H9 (cell line): ENCODE data around the gene SH3RF3. TPM values are rescaled to one million over a fixed set of nuclear protein-coding genes. Genes with fewer than 3 reads are reported as not detected.

Source experiments
- DNase-seq: peaks from one replicate; pipeline ENCODE4 v3.0.0-alpha.2; 2017
- H2AFZ ChIP-seq: one replicate; pipeline ENCODE4 v1.6.1; 2013; ENCODE audit warnings: mild to moderate bottlenecking, low read length, control low read depth, moderate library complexity
- H2AK5ac ChIP-seq: 2 replicates; pipeline ENCODE4 v1.6.1; 2013; ENCODE audit warnings: low read length, control low read depth, mixed read lengths; ENCODE audit not compliant: insufficient read length
- H2BK120ac ChIP-seq: one replicate; pipeline ENCODE4 v1.6.1; 2013; ENCODE audit warnings: low read depth, mild to moderate bottlenecking, low read length, control low read depth, inconsistent platforms; ENCODE audit not compliant: poor library complexity, severe bottlenecking
- H2BK12ac ChIP-seq: 2 replicates; pipeline ENCODE4 v1.6.1; 2013; ENCODE audit warnings: low read length, control low read depth, mixed read lengths, low read depth; ENCODE audit not compliant: insufficient read length
- H2BK15ac ChIP-seq: 2 replicates; pipeline ENCODE4 v1.6.1; 2013; ENCODE audit warnings: low read depth, low read length, control low read depth
- H2BK20ac ChIP-seq: one replicate; pipeline ENCODE4 v1.6.1; 2013; ENCODE audit warnings: low read depth, mild to moderate bottlenecking, low read length, control low read depth, inconsistent platforms; ENCODE audit not compliant: poor library complexity, severe bottlenecking
- H2BK5ac ChIP-seq: 2 replicates; pipeline ENCODE4 v1.6.1; 2013; ENCODE audit warnings: low read length, control low read depth, mixed read lengths; ENCODE audit not compliant: insufficient read length
- H3K14ac ChIP-seq: 2 replicates; pipeline ENCODE4 v1.6.1; 2013; ENCODE audit warnings: low read length, control low read depth; ENCODE audit not compliant: insufficient read depth
- H3K18ac ChIP-seq: 2 replicates; pipeline ENCODE4 v1.6.1; 2013; ENCODE audit warnings: low read depth, mild to moderate bottlenecking, mixed read lengths, low read length, control low read depth; ENCODE audit not compliant: insufficient read length
- H3K23ac ChIP-seq: 2 replicates; pipeline ENCODE4 v1.6.1; 2013; ENCODE audit warnings: low read length, control low read depth, mixed read lengths, low read depth; ENCODE audit not compliant: insufficient read length
- H3K23me2 ChIP-seq: 2 replicates; pipeline ENCODE4 v1.6.1; 2013; ENCODE audit warnings: low read depth, mild to moderate bottlenecking, mixed read lengths, low read length, control low read depth; ENCODE audit not compliant: insufficient read length, poor library complexity, severe bottlenecking
- H3K27ac ChIP-seq: 2 replicates; pipeline ENCODE4 v1.5.1; 2013; ENCODE audit warnings: low read length, control low read depth, mixed read lengths, low read depth; ENCODE audit not compliant: insufficient read length
- H3K27me3 ChIP-seq: 2 replicates; pipeline ENCODE4 v1.6.1; 2013; ENCODE audit warnings: low read length, control low read depth, inconsistent platforms; ENCODE audit not compliant: insufficient read depth
- H3K4ac ChIP-seq: 2 replicates; pipeline ENCODE4 v1.6.1; 2013; ENCODE audit warnings: low read depth, mild to moderate bottlenecking, control low read depth, inconsistent platforms, low read length, moderate library complexity
- H3K4me1 ChIP-seq: 2 replicates; pipeline ENCODE4 v1.6.1; 2013; ENCODE audit warnings: low read length, control low read depth, inconsistent platforms; ENCODE audit not compliant: insufficient read depth
- H3K4me2 ChIP-seq: 2 replicates; pipeline ENCODE4 v1.6.1; 2013; ENCODE audit warnings: low read length, control low read depth, mixed read lengths; ENCODE audit not compliant: insufficient read length, insufficient read depth
- H3K56ac ChIP-seq: 2 replicates; pipeline ENCODE4 v1.6.1; 2013; ENCODE audit warnings: low read depth, mild to moderate bottlenecking, mixed read lengths, low read length, control low read depth; ENCODE audit not compliant: insufficient read length
- H3K79me1 ChIP-seq: 2 replicates; pipeline ENCODE4 v1.6.1; 2013; ENCODE audit warnings: low read depth, mild to moderate bottlenecking, moderate library complexity, low read length, control low read depth, inconsistent platforms; ENCODE audit not compliant: insufficient read depth, poor library complexity, severe bottlenecking
- H3K79me2 ChIP-seq: 2 replicates; pipeline ENCODE4 v1.6.1; 2013; ENCODE audit warnings: low read length, control low read depth, inconsistent platforms; ENCODE audit not compliant: insufficient read depth
- H3K9ac ChIP-seq: 2 replicates; pipeline ENCODE4 v1.6.1; 2013; ENCODE audit warnings: low read length, control low read depth, mixed read lengths; ENCODE audit not compliant: insufficient read length; ENCODE audit errors: extremely low read depth
- H3K9me3 ChIP-seq: one replicate; pipeline ENCODE4 v1.6.1; 2013; ENCODE audit warnings: low read depth, low read length, inconsistent platforms; ENCODE audit not compliant: control insufficient read depth
- H3T11ph ChIP-seq: one replicate; pipeline ENCODE4 v1.6.1; 2013; ENCODE audit warnings: mild to moderate bottlenecking, low read length, control low read depth, inconsistent platforms
- H4K20me1 ChIP-seq: one replicate; pipeline ENCODE4 v1.6.1; 2013; ENCODE audit not compliant: control insufficient read depth, insufficient read length, insufficient read depth
- H4K5ac ChIP-seq: 2 replicates; pipeline ENCODE4 v1.6.1; 2013; ENCODE audit warnings: low read depth, mild to moderate bottlenecking, mixed read lengths, low read length, control low read depth; ENCODE audit not compliant: insufficient read length
- H4K8ac ChIP-seq: replicated peaks from 2 replicates; pipeline ENCODE4 v1.6.1; 2013; ENCODE audit warnings: low read length, control low read depth, mixed read lengths, low read depth; ENCODE audit not compliant: insufficient read length
- H4K91ac ChIP-seq: 2 replicates; pipeline ENCODE4 v1.6.1; 2013; ENCODE audit warnings: low read depth, mild to moderate bottlenecking, moderate library complexity, mixed read lengths, low read length, control low read depth; ENCODE audit not compliant: insufficient read length
- H3K27ac Mint-ChIP-seq, 3 experiments: 2 replicates in 2 of 3; 3 replicates in 1 of 3; pipeline ENCODE4 v1.8.0; 2020 to 2021; ENCODE audit warnings: mixed read lengths in 3 of 3, mild to moderate bottlenecking in 1 of 3, moderate library complexity in 1 of 3
- H3K27me3 Mint-ChIP-seq: 2 replicates; pipeline ENCODE4 v1.8.0; 2021; ENCODE audit warnings: low read depth, mild to moderate bottlenecking, moderate library complexity, mixed read lengths
- H3K36me3 Mint-ChIP-seq, 3 experiments: 2 replicates in 2 of 3; 3 replicates in 1 of 3; pipeline ENCODE4 v1.8.0; 2020 to 2021; ENCODE audit warnings: low read depth in 3 of 3, mixed read lengths in 3 of 3; ENCODE audit not compliant: insufficient read depth in 1 of 3
- H3K4me1 Mint-ChIP-seq, 2 experiments: 2 replicates each; pipeline ENCODE4 v1.8.0; 2020; ENCODE audit warnings: mixed read lengths in 2 of 2
- H3K4me3 Mint-ChIP-seq, 2 experiments: 2 replicates in 1 of 2; 3 replicates in 1 of 2; pipeline ENCODE4 v1.8.0; 2020 to 2021; ENCODE audit warnings: mild to moderate bottlenecking in 2 of 2, mixed read lengths in 2 of 2, moderate library complexity in 1 of 2
- H3K9me3 Mint-ChIP-seq, 2 experiments: 2 replicates in 1 of 2; 3 replicates in 1 of 2; pipeline ENCODE4 v1.8.0; 2020; ENCODE audit warnings: mild to moderate bottlenecking in 2 of 2, mixed read lengths in 2 of 2, moderate library complexity in 1 of 2
- CTCF ChIP-seq: fragments of 200-600 bp; sonication (generic); conservative IDR thresholded peaks from 3 replicates; pipeline ENCODE4 v1.8.0; 2021; ENCODE audit warnings: antibody characterized with exemption, mild to moderate bottlenecking
- WGBS: extraction: QIAGEN DNeasy Blood & Tissue Kit; methylation state at CpG from one replicate; pipeline ENCODE4 v1.1.7; 2013; ENCODE audit warnings: missing lambda C conversion rate, low lambda C conversion rate, mixed read lengths; ENCODE audit not compliant: insufficient read length; ENCODE audit errors: extremely low coverage; 5-methylcytosine and 5-hydroxymethylcytosine counted together
- total RNA-seq: library from RNA; stranded (reverse); gene quantifications from 2 replicates; pipeline ENCODE4 v1.2.1, GENCODE V29; 2021

Gene SH3RF3
- total RNA-seq, 1 experiment from 2014 or later: 0.46 TPM

- Histone ChIP-seq H2BK15ac (no peak overlapping the region), H3K9ac (no peak overlapping the region), H3K27ac (no peak overlapping the region), H2BK120ac (no peak overlapping the region), H2BK12ac (no peak overlapping the region), H2AFZ (no peak overlapping the region), H4K8ac (no peak overlapping the region), H3K4me1 (no peaks in the 10 kb centered on the region), H3K79me2 (no peaks in the 10 kb centered on the region), H3K14ac (no peak overlapping the region; the same call in 1 of the 2 replicates), H3T11ph (no peak overlapping the region), H2BK20ac (no peak overlapping the region), H2BK5ac (no peak overlapping the region), H3K56ac (no peak overlapping the region), H3K18ac (no peak overlapping the region), H4K20me1 (no peaks in the 10 kb centered on the region), H3K27me3 (no peaks in the 10 kb centered on the region), H3K79me1 (no peaks in the 10 kb centered on the region), H2AK5ac (no peak overlapping the region), H4K91ac (no peak overlapping the region), H3K9me3 (no peaks in the 10 kb centered on the region), H3K23ac (no peak overlapping the region), H3K4me2 (no peak overlapping the region), H4K5ac (no peak overlapping the region), H3K4ac (no peak overlapping the region), H3K23me2 (no peaks in the 10 kb centered on the region)
- DNase-seq: no peak
- Mint-ChIP-seq H3K9me3 (no peaks in the 10 kb centered on the region), H3K27me3 (no peaks in the 10 kb centered on the region; the same call in 1 of the 2 replicates), H3K4me3 (no peak overlapping the region), H3K27ac (no peak overlapping the region), H3K4me1 (peaks cover 11 to 19% of the 10 kb centered on the region in 2 experiments), H3K36me3 (no peaks in the 10 kb centered on the region)
- TF ChIP-seq CTCF: no peak
- no CpG with 5 or more reads among the region's 15 CpGs for WGBS
These were observed 188.6 kb downstream of the SH3RF3 start for GRCh38 chr2:109317471-109318095.
